GM19395 (cell line): ENCODE results near the gene YPEL1.
"Not testable (repeated sequence)": the region's sequence is repeated elsewhere in the genome, so short reads cannot be mapped to it uniquely, and the experiment has no call there.

Experiments used
- ATAC-seq: cut with Tn5 transposase; IDR thresholded peaks from one replicate; pipeline ENCODE4 v1.9.1; 2021; ENCODE audit warnings: mild to moderate bottlenecking, moderate library complexity; ENCODE audit not compliant: unreplicated experiment

YPEL1 gene

DNA sequence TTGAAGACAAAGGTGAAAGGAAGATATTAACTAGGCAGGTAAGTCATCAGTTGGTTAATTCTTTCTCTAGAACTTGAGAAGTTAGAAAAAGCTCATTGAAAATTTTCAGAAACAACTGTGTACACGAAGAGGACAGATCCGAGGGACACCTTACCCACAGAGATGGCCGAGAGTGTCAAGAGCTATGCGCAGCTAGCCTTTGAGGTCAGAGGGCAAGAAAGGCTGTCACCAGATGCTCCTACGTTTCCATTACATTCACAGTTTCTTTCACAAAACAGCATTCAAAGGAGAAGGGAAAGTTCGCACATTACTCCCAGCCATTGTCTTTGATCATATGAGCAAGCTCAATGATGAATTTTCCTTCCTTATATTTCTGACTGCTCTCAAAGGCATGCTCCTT is 34.8 kb downstream of the YPEL1 start:
- ATAC-seq, result no peak

DNA sequence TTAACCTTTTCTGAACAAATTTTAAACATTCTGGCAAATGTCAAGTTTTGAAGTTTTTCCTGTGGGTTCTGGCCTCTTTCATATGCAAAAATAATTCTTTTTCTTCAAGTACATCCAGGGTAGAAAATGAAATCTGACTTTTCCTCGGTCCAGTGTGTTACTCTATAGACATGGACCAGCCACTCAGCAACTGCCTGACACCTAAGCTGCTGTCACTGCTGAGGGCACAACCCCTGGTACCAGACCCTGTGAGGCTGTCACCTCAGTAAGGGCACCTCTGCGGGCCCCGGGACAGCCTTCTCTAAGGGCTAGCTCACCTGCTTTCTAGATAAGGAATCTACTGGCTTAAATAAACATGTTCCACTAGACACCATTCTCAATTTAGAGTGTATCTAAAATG is 36.0 kb downstream of the YPEL1 start:
- ATAC-seq, result no peak

DNA sequence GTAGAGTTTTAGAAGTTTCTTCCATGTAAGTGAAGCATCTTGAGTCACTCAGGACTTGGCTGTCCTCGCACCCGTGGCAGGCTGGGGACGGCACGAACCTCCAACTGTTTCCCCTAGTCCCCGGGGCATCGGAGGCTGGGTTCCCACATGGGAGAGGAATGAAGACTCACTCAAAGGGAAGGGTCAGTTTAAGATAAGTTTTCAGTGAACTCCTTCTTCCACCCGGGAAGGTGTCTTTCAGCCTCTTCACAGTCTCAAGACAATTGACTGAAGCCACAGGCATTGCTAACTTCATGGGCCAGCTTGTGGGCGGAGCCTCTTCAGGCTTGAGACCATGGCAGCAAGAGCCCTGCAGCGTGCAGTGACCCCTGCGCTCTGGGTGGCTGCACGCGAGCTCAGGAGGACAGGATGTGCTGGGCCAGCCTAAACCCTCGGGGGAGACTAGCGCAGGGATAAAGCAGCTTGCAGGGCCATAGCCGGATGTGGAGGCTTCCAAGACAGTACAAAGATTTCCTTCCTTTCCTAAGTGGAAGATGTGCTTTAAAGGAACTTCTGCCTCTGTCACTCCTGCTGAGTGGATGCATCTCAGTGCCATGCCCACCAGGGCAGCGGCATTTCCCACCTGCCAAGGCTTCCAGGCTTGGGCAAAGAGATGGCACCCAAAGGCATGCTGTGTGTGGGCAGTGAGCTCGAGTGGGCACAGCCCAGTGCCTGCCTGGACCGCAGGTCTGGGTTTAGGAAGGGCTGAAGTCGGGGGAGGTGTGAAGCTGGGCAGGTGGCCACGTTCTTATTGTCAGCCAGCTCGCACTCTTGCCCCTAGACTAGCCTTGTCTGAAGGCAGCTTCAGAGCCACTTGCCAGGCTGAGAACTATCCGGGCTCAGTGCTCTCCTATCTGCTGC is 36.9 kb downstream of the YPEL1 start:
- ATAC-seq, result no peak

DNA sequence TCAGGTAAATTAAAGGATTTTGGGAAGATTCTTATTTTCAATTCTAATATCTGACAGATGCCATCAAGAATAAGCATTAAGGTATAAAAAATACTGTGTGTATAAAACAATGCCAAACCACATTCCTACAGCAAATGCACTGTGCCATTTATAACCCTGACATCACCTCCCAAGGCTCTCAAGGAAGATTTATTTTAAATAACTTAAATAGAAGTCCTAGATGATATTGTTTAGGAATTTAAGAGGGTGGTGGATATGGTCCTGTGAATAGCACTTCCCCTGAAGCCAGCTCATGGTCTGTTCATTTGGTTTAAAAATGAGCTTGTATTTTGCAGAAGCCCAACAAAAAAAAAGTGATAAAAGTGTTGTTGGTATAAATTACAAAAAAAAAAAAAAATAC is 37.7 kb downstream of the YPEL1 start:
- no peak for ATAC-seq

DNA sequence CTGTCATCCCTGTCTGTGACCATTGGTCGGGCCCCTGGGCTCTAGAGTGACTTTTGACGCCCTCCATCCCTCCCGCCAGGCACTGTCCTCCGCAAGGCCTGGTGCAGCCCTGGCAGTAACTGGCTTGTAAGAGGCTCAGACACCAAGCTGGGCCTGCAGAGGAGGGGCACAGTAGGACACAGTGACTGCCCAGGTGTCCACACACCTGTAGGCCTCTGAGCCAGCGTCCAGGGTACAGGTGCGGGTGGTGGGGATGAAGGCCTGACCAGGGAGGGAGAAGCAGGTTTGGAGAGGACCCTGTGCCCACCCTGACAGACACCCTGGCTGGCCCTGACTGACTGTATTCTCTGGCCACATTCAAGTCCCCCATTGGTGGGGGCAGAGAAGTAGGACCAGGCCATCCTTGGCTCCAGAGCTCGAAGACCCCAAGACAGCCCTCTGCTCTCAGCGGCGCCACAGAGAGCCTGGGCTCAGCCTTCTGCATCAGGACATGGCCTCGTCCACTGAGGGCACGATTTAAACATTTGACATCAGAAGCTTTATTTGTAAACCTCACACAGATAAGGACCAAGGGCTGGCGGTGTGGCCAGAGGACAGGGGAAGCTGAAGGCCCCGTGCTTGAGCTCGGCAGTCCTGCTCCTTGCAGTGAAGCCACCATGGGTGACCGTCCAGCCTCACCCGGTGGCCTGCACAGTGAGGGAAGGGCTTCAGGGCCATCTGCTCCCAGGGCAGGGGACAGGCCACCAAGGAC is 38.4 kb downstream of the YPEL1 start:
- no peak for ATAC-seq

GRCh38 chr22:21696115-21696514 is 39.5 kb downstream of the YPEL1 start:
- no peak for ATAC-seq

GRCh38 chr22:21695430-21696085 is 40.0 kb downstream of the YPEL1 start:
- no peak for ATAC-seq

DNA sequence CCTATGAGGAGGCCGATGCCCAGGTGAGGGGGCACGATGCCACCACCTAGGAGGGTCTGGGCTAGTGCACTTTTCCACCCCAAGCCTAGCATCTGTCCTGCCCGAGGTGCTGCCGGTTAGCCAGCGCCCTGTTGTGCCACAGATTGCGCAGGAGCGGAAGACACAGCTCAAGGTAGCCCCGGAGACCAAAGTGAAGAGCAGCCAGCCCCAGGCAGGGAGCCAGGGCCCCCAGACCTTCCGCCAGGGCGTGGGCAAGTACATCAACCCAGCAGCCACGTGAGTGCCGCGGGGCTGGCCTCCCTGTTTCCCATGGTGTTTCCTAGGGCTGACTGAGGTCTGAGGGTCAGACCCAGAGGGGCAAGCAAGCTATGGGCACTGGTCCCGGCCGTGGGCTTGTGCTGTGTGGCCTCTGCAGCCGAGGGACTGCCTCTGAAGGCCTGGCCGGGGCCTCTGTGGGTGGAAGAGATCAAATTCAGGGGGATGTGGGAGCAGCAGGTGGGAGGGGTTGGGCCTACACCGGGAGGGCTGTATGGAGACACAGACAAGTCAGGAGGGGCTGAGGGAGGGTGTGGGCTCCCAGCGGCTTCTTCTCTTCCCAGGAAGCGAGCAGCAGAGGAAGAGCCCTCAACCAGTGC is 40.7 kb downstream of the YPEL1 start:
- ATAC-seq, result no peak

DNA sequence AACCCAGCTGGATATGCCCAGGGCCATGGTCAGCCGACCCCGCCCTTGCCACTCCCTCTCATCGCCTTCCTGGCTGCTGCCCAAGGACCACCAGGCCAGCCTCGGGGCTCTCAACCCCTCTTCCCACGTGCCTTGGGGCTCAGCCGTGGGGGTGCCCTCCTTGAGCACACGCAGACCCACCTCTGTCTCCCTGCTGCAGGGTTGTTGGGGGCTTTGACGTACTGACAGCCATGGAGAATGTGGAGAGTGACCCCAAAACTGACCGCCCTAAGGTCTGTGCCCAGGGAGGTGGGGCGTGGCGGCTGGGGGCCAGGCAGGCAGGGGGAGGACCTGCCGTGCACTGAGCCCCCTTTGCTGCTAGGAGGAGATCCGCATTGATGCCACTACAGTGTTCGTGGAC is 41.2 kb downstream of the YPEL1 start:
- no peak for ATAC-seq

GRCh38 chr22:21693999-21694341 is 41.6 kb downstream of the YPEL1 start:
- ATAC-seq, result no peak

DNA sequence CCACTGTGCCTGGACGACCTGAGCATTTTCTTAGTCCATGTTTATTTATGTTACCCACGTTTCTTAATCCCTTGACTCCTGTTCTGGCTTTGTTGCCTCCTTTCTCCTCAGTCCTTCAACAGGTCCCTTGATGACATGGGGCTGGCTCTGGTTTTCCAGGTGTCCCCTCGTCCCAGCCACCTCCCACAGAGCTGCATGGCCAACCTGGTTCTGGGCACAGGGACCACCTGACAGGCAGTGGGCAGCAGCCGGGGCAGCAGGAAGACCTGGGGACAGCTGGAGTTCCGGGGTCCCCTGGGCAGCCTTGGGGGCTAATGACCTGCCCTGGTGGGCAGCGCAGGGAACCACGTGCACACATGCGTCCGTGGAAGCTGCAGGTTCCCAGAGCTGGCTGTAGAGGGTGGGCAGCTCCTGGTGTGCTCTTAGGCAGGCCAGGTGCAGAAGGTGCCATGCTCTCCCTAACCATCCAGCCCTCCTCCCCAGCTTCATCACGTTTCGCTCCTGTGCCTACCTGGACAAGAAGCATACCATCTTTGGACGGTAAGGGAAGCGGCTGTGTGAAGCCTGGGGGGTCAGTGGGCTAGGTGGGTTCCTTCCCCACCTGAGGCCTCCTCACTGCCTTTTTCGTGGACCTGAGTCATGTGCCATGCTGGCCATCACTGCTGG is 42.1 kb downstream of the YPEL1 start:
- ATAC-seq, result no peak

DNA sequence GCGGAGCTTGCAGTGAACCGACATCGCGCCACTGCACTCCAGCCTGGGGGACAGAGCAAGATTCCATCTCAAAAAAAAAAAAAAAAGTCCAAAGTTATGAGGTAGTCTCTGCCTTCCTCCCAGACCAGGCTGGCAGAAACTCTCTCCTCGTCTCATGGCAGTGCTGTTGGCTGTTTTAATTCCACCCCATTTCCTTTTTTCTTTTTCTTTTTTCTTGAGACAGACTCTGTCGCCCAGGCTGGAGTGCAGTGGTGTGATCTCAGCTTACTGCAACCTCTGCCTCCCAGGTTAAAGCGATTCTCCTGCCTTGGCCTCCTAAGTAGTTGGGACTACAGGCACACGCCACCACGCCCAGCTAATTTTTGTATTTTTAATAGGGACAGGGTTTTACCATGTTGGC is 42.7 kb downstream of the YPEL1 start:
- not testable (repeated sequence) for ATAC-seq

DNA sequence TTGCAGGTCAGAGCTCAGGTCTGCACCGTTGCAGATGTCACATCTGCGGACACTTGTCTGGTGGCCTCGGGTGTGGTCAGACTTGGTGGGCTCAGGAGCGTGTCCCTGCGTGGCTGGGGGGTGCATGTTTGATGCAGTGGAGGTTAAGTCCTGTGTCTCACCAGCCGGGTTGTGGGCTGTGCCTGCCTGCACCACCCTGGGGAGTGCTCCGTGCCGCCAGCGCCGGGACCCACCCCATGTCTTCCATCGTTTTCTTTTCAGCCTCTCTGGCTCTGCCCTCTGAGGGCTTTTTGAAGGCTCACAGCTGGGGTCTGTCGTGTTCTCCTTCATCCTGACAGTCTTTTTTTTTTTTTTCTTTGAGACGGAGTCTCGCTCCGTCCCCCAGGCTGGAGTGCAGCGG is 43.8 kb downstream of the YPEL1 start:
- no peak for ATAC-seq

GRCh38 chr22:21690401-21690801 is 45.2 kb downstream of the YPEL1 start:
- ATAC-seq, result no peak

GRCh38 chr22:21688706-21689381 is 46.8 kb downstream of the YPEL1 start:
- no peak for ATAC-seq

- no peak for ATAC-seq
Observed at GRCh38 chr22:21688341-21688705, 47.3 kb downstream of the YPEL1 start.

DNA sequence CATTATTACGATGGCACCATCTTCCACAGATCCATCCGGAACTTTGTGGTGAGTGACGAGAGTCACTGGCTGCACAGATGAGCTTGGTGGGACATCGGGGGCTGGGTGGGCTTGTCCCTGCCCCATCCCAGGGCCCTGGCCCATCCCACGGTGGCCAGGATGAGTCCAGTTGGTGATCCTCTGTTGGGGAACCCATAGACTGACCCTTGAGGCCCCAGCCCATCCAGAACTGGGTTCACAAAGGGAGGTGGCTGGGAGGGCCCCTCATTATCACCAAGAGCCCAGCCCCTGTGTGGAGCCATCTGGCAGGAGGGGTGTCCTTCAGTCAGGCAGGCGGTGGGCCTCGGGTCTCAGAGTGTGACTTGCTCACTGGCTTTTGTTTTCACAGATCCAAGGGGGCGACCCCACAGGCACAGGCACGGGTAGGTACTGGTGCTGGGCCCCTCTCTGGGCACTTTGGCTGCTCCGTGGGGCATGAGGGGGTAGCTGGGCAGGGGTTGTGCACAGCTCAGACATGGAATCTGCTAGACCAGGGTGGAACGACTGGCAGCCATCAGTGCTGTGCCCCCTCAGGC is 47.8 kb downstream of the YPEL1 start:
- ATAC-seq, result no peak

- ATAC-seq, result no peak
Observed at GRCh38 chr22:21686634-21687393, 48.8 kb downstream of the YPEL1 start.

DNA sequence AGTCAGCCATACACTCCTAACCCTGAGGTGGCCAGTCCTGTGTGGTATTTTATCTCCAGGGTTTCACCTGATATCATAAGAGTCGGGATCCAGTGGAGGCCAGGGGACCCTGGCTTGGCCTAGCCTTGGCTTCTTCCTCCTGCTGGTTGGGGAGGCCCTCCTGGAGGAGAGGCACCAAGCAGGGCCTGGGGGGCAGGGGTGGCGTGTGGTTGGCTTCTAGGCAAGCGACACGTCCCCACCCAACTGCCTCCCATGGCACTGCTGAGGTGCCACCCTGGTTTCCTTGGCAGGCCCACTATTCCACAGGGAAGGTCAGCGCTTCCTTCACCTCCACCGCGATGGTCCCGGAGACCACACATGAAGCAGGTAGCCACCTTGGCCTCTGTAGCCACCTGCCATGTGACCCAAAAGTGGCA is 49.4 kb downstream of the YPEL1 start:
- ATAC-seq, result no peak
